Liver (tissue), 9 donors: Measurements from ENCODE around the gene POFUT2. TPM values are rescaled to one million over a fixed set of nuclear protein-coding genes. Genes with fewer than 3 reads are reported as not detected.

Experiments
- DNase-seq: peaks from one replicate; pipeline ENCODE4 v3.0.0-alpha.2; 2017; ENCODE audit warnings: low spot score
- H3K27ac ChIP-seq, 2 donors: one replicate each; pipeline ENCODE4 v1.7.0; 2013; ENCODE audit warnings: inconsistent platforms in 2 of 2, low read length in 2 of 2, control low read depth in 1 of 2, low read depth in 1 of 2, mild to moderate bottlenecking in 1 of 2
- H3K27me3 ChIP-seq, 4 donors: one replicate each; pipeline versions ENCODE4 v1.6.1 to v1.7.0; 2013; ENCODE audit warnings: low read length in 3 of 4, inconsistent platforms in 1 of 4, mild to moderate bottlenecking in 1 of 4, moderate library complexity in 1 of 4; ENCODE audit not compliant: control insufficient read depth in 4 of 4, insufficient read depth in 4 of 4
- H3K36me3 ChIP-seq, 4 donors: one replicate each; pipeline versions ENCODE4 v1.6.1 to v1.7.0; 2013; ENCODE audit warnings: low read length in 3 of 4, mild to moderate bottlenecking in 3 of 4, low read depth in 1 of 4, moderate library complexity in 1 of 4; ENCODE audit not compliant: control insufficient read depth in 4 of 4, insufficient read depth in 3 of 4
- H3K4me1 ChIP-seq, 4 donors: one replicate each; pipeline versions ENCODE4 v1.6.1 to v1.7.0; 2013; ENCODE audit warnings: low read length in 3 of 4, mild to moderate bottlenecking in 3 of 4, moderate library complexity in 1 of 4; ENCODE audit not compliant: control insufficient read depth in 4 of 4, insufficient read depth in 4 of 4
- H3K4me3 ChIP-seq, 3 donors: one replicate each; pipeline versions ENCODE4 v1.6.1 to v1.7.0; 2013; ENCODE audit warnings: low read length in 3 of 3, control low read depth in 1 of 3, low read depth in 1 of 3, mild to moderate bottlenecking in 1 of 3
- H3K9ac ChIP-seq, 2 donors: one replicate each; pipeline ENCODE4 v1.7.0; 2013; ENCODE audit warnings: low read length in 2 of 2, mild to moderate bottlenecking in 2 of 2, moderate library complexity in 2 of 2, control low read depth in 1 of 2, low read depth in 1 of 2
- H3K9me3 ChIP-seq, 4 donors: one replicate each; pipeline versions ENCODE4 v1.6.1 to v1.7.0; 2013; ENCODE audit warnings: low read length in 3 of 4; ENCODE audit not compliant: control insufficient read depth in 4 of 4
- EGR1 ChIP-seq, 2 donors: IDR thresholded peaks; 2 replicates each; pipeline ENCODE4 v1.6.1; 2016 to 2018; ENCODE audit warnings: antibody characterized with exemption in 2 of 2, low read depth in 2 of 2
- FOXA1 ChIP-seq: IDR thresholded peaks from 2 replicates; pipeline ENCODE4 v1.6.1; 2016; ENCODE audit warnings: antibody characterized with exemption
- FOXA2 ChIP-seq: IDR thresholded peaks from 2 replicates; pipeline ENCODE4 v1.6.1; 2016; ENCODE audit warnings: antibody characterized with exemption
- GABPA ChIP-seq, 2 donors: IDR thresholded peaks in 1 of 2; conservative IDR thresholded peaks in 1 of 2; 2 replicates each; pipeline ENCODE4 v1.6.1; 2016; ENCODE audit warnings: antibody characterized with exemption in 2 of 2, mild to moderate bottlenecking in 1 of 2, moderate library complexity in 1 of 2
- HNF4A ChIP-seq, 2 donors: conservative IDR thresholded peaks; 2 replicates each; pipeline ENCODE4 v1.6.1; 2016; ENCODE audit warnings: antibody characterized with exemption in 2 of 2, mild to moderate bottlenecking in 2 of 2
- HNF4G ChIP-seq: IDR thresholded peaks from 2 replicates; pipeline ENCODE4 v1.6.1; 2016; ENCODE audit warnings: antibody characterized with exemption
- JUND ChIP-seq, 2 donors: IDR thresholded peaks; 2 replicates each; pipeline ENCODE4 v1.6.1; 2016; ENCODE audit warnings: antibody characterized with exemption in 2 of 2
- NR2F2 ChIP-seq: IDR thresholded peaks from 2 replicates; pipeline ENCODE4 v1.6.1; 2016; ENCODE audit warnings: antibody characterized with exemption
- RAD21 ChIP-seq, 2 donors: IDR thresholded peaks; 2 replicates each; pipeline ENCODE4 v1.6.1; 2016; ENCODE audit warnings: antibody characterized with exemption in 2 of 2, mild to moderate bottlenecking in 2 of 2
- RXRA ChIP-seq, 2 donors: IDR thresholded peaks; 2 replicates each; pipeline ENCODE4 v1.6.1; 2017 to 2018; ENCODE audit warnings: antibody characterized with exemption in 2 of 2, mild to moderate bottlenecking in 1 of 2
- SP1 ChIP-seq: IDR thresholded peaks from 2 replicates; pipeline ENCODE4 v1.6.1; 2018; ENCODE audit warnings: antibody characterized with exemption, mild to moderate bottlenecking
- TAF1 ChIP-seq: conservative IDR thresholded peaks from 2 replicates; pipeline ENCODE4 v1.6.1; 2016; ENCODE audit warnings: antibody characterized with exemption, mild to moderate bottlenecking
- YY1 ChIP-seq: IDR thresholded peaks from 2 replicates; pipeline ENCODE4 v1.6.1; 2016; ENCODE audit warnings: antibody characterized with exemption, mild to moderate bottlenecking
- WGBS: extraction: QIAGEN DNeasy Blood & Tissue Kit; methylation state at CpG from one replicate; pipeline ENCODE4 v1.1.7; 2013; 5-methylcytosine and 5-hydroxymethylcytosine counted together
- polyA plus RNA-seq, 2 donors: library from polyadenylated mRNA; stranded (reverse) in 1 of 2; unstranded in 1 of 2; fragments of 200-250 nt in 1 of 2; fragments of >200 nt in 1 of 2; fragmentation: Nextera tagmentation in 1 of 2; extraction: Ambion mirVana in 1 of 2; gene quantifications; one replicate each; pipeline versions ENCODE4 v1.2.1 to v1.2.3, GENCODE V29; 2013 to 2015
- total RNA-seq, 2 donors: library from RNA; depleted of rRNA; stranded (reverse); fragments of >200 nt; gene quantifications; one replicate each; pipeline ENCODE4 v1.2.3, GENCODE V29; 2014
- TF ChIP-seq, protein P1 (sequence below): IDR thresholded peaks from 2 replicates; pipeline ENCODE4 v1.6.1; 2016; ENCODE audit warnings: antibody characterized with exemption, mild to moderate bottlenecking
- TF ChIP-seq, protein P2 (sequence below): IDR thresholded peaks from 2 replicates; pipeline ENCODE4 v1.6.1; 2016; ENCODE audit warnings: antibody characterized with exemption
- TF ChIP-seq, protein P3 (sequence below): IDR thresholded peaks from 2 replicates; pipeline ENCODE4 v1.6.1; 2016; ENCODE audit warnings: antibody characterized with exemption
- TF ChIP-seq, protein P4 (sequence below): IDR thresholded peaks from 2 replicates; pipeline ENCODE4 v1.6.1; 2016; ENCODE audit warnings: antibody characterized with exemption
- TF ChIP-seq, protein P5 (sequence below): fragments of 150-350 bp; IDR thresholded peaks from 2 replicates; pipeline ENCODE4 v1.5.1; 2017; ENCODE audit warnings: improper control_type of control experiment, low read depth, low read length; ENCODE audit not compliant: missing input control
- donor health status: healthy.
- donor health status: healthy.
- donor health status: healthy.
- donor health status: healthy.
- donor health status: healthy.

The POFUT2 gene
- total and polyA plus RNA-seq, 4 donors = 3.3 to 15.6 (median 7.9) TPM

DNA sequence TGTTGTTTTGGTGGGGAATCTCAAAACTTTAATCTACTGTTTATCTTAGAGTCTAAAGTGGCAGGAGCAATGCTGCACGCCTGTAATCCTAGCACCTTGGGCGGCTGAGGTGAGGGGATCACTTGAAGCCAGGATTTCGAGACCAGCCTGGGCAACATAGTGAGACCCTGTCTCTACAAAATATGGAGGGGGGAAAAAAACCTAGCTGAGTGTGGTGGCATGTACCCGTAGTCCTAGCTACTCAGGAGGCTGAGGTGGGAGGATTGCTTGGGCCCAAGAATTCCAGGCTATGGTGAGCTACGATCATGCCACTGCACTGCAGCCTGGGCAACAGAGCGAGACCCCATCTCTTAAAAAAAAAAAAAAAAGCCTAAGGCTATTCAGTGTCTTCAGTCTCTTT is 38.1 kb downstream of the POFUT2 start:
- Histone ChIP-seq H3K9me3 (no peaks in the 10 kb centered on the region), H3K36me3 (no peaks in the 10 kb centered on the region), H3K27me3 (no peaks in the 10 kb centered on the region), H3K4me3 (no peak overlapping the region), H3K4me1 (peaks cover 0 to 11% (median 5%) of the 10 kb centered on the region in 4 donors), H3K9ac (no peak overlapping the region), H3K27ac (no peak overlapping the region)
- TF ChIP-seq, protein P1, sequence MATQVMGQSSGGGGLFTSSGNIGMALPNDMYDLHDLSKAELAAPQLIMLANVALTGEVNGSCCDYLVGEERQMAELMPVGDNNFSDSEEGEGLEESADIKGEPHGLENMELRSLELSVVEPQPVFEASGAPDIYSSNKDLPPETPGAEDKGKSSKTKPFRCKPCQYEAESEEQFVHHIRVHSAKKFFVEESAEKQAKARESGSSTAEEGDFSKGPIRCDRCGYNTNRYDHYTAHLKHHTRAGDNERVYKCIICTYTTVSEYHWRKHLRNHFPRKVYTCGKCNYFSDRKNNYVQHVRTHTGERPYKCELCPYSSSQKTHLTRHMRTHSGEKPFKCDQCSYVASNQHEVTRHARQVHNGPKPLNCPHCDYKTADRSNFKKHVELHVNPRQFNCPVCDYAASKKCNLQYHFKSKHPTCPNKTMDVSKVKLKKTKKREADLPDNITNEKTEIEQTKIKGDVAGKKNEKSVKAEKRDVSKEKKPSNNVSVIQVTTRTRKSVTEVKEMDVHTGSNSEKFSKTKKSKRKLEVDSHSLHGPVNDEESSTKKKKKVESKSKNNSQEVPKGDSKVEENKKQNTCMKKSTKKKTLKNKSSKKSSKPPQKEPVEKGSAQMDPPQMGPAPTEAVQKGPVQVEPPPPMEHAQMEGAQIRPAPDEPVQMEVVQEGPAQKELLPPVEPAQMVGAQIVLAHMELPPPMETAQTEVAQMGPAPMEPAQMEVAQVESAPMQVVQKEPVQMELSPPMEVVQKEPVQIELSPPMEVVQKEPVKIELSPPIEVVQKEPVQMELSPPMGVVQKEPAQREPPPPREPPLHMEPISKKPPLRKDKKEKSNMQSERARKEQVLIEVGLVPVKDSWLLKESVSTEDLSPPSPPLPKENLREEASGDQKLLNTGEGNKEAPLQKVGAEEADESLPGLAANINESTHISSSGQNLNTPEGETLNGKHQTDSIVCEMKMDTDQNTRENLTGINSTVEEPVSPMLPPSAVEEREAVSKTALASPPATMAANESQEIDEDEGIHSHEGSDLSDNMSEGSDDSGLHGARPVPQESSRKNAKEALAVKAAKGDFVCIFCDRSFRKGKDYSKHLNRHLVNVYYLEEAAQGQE = no peak
- TF ChIP-seq, protein P2, sequence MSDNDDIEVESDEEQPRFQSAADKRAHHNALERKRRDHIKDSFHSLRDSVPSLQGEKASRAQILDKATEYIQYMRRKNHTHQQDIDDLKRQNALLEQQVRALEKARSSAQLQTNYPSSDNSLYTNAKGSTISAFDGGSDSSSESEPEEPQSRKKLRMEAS = no peak
- TF ChIP-seq NR2F2 (no peak), HNF4G (no peak), FOXA1 (no peak), RAD21 (IDR thresholded peaks at IDR 0.05) (no peak), JUND (IDR thresholded peaks at IDR 0.05) (no peak), RXRA (IDR thresholded peaks at IDR 0.05) (no peak), GABPA (IDR thresholded peaks at IDR 0.05 in 1 of 2, conservative IDR thresholded peaks at IDR 0.05 in 1 of 2) (no peak), YY1 (no peak), FOXA2 (no peak), HNF4A (conservative IDR thresholded peaks at IDR 0.05) (no peak), EGR1 (IDR thresholded peaks at IDR 0.05; ENCODE audit: low read depth in 2 of 2) (no peak), SP1 (no peak), TAF1 (no peak)
- TF ChIP-seq, protein P3, sequence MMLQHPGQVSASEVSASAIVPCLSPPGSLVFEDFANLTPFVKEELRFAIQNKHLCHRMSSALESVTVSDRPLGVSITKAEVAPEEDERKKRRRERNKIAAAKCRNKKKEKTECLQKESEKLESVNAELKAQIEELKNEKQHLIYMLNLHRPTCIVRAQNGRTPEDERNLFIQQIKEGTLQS = no peak
- TF ChIP-seq, protein P4, sequence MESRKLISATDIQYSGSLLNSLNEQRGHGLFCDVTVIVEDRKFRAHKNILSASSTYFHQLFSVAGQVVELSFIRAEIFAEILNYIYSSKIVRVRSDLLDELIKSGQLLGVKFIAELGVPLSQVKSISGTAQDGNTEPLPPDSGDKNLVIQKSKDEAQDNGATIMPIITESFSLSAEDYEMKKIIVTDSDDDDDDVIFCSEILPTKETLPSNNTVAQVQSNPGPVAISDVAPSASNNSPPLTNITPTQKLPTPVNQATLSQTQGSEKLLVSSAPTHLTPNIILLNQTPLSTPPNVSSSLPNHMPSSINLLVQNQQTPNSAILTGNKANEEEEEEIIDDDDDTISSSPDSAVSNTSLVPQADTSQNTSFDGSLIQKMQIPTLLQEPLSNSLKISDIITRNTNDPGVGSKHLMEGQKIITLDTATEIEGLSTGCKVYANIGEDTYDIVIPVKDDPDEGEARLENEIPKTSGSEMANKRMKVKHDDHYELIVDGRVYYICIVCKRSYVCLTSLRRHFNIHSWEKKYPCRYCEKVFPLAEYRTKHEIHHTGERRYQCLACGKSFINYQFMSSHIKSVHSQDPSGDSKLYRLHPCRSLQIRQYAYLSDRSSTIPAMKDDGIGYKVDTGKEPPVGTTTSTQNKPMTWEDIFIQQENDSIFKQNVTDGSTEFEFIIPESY = no peak
- TF ChIP-seq, protein P5, sequence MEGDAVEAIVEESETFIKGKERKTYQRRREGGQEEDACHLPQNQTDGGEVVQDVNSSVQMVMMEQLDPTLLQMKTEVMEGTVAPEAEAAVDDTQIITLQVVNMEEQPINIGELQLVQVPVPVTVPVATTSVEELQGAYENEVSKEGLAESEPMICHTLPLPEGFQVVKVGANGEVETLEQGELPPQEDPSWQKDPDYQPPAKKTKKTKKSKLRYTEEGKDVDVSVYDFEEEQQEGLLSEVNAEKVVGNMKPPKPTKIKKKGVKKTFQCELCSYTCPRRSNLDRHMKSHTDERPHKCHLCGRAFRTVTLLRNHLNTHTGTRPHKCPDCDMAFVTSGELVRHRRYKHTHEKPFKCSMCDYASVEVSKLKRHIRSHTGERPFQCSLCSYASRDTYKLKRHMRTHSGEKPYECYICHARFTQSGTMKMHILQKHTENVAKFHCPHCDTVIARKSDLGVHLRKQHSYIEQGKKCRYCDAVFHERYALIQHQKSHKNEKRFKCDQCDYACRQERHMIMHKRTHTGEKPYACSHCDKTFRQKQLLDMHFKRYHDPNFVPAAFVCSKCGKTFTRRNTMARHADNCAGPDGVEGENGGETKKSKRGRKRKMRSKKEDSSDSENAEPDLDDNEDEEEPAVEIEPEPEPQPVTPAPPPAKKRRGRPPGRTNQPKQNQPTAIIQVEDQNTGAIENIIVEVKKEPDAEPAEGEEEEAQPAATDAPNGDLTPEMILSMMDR = no peak
- no peak for DNase-seq
- WGBS = 98% methylated on average over 6 of the region's 6 CpGs
